K562 (cell line): ENCODE results near the gene HDLBP. TPM values are rescaled to one million over a fixed set of nuclear protein-coding genes. Genes with fewer than 3 reads are reported as not detected.

Experiments used
- BRD9 ChIP-seq: fragments of 450-650 bp; IDR thresholded peaks from 2 replicates; pipeline ENCODE4 v1.6.1; 2018; ENCODE audit warnings: low read depth; ENCODE audit not compliant: partially characterized antibody
- CTBP1 ChIP-seq: fragments of 450-650 bp; IDR thresholded peaks from 2 replicates; pipeline ENCODE4 v1.6.1; 2016; ENCODE audit warnings: borderline replicate concordance
- EWSR1 ChIP-seq: fragments of 450-650 bp; IDR thresholded peaks from 2 replicates; pipeline ENCODE4 v1.6.1; 2018; ENCODE audit warnings: borderline replicate concordance, mild to moderate bottlenecking, low read depth, moderate library complexity; ENCODE audit not compliant: partially characterized antibody
- KAT8 ChIP-seq: fragments of 450-650 bp; IDR thresholded peaks from 2 replicates; pipeline ENCODE4 v1.6.1; 2016; ENCODE audit warnings: low read depth, mild to moderate bottlenecking
- MBD1 ChIP-seq: fragments of 250-450 bp; sonication (Bioruptor Pico); IDR thresholded peaks from 2 replicates; pipeline ENCODE4 v1.8.0; 2022; ENCODE audit warnings: inconsistent platforms
- MCM7 ChIP-seq, 2 experiments: fragments of 450-650 bp; IDR thresholded peaks; 2 replicates each; pipeline ENCODE4 v1.6.1; 2016 to 2018
- PURB ChIP-seq: sonication (generic); formaldehyde crosslinking; IDR thresholded peaks from 2 replicates; pipeline ENCODE4 v1.9.0; 2021; ENCODE audit warnings: low read depth, mild to moderate bottlenecking, missing genetic modification reagents
- RAD21 ChIP-seq, 2 experiments: fragments of 250-450 bp in 1 of 2; fragments of 450-650 bp in 1 of 2; sonication (Bioruptor Pico) in 1 of 2; formaldehyde crosslinking in 1 of 2; IDR thresholded peaks in 1 of 2; conservative IDR thresholded peaks in 1 of 2; 2 replicates each; pipeline versions ENCODE4 v1.4.0 to v1.8.0; 2020 to 2022; ENCODE audit warnings: mild to moderate bottlenecking in 2 of 2, moderate library complexity in 1 of 2
- YY1 ChIP-seq, 3 experiments: IDR thresholded peaks; 2 replicates each; pipeline ENCODE4 v1.6.1; 2011; ENCODE audit warnings: low read length in 2 of 3, mild to moderate bottlenecking in 2 of 3, moderate library complexity in 2 of 3, borderline replicate concordance in 1 of 3, control low read depth in 1 of 3, low read depth in 1 of 3; ENCODE audit not compliant: insufficient read depth in 3 of 3, insufficient replicate concordance in 2 of 3, control insufficient read depth in 1 of 3, insufficient read length in 1 of 3; ENCODE audit errors: extremely low read depth in 1 of 3
- ZNF165 ChIP-seq: fragments of 250-450 bp; sonication (Bioruptor Pico); IDR thresholded peaks from 2 replicates; pipeline ENCODE4 v1.4.0; 2020; ENCODE audit warnings: borderline replicate concordance
- polyA plus RNA-seq, 8 experiments: library from polyadenylated mRNA; depleted of rRNA in 4 of 8; stranded (reverse) in 5 of 8; unstranded in 3 of 8; fragments of >200 nt; fragmentation: Nextera tagmentation in 2 of 8; fragmentation: Illumina TruSeq in 1 of 8; extraction: Ambion mirVana in 2 of 8; extraction: Trizol in 1 of 8; gene quantifications; 2 replicates each; pipeline versions ENCODE4 v1.2.1 to v1.2.3, GENCODE V29; 2011 to 2014; ENCODE audit warnings: inconsistent platforms in 1 of 8, missing spikeins in 1 of 8
- total RNA-seq, 7 experiments: library from RNA; depleted of rRNA in 6 of 7; stranded (reverse); fragments of >200 nt in 6 of 7; fragmentation: Illumina TruSeq in 2 of 7; extraction: Trizol in 2 of 7; gene quantifications; 2 replicates each; pipeline versions ENCODE4 v1.2.1 to v1.2.3, GENCODE V29; 2011 to 2021; ENCODE audit warnings: low replicate concordance in 1 of 7
- TF ChIP-seq, protein P1 (sequence below): fragments of 250-450 bp; sonication (Bioruptor Pico); IDR thresholded peaks from 2 replicates; pipeline ENCODE4 v1.4.0; 2020

HDLBP gene
- total and polyA plus RNA-seq, 9 of the 15 experiments (the other 6 are each of a cell fraction or from before 2014, with no cell fraction given), result 24.4 to 378 (median 146) TPM

DNA sequence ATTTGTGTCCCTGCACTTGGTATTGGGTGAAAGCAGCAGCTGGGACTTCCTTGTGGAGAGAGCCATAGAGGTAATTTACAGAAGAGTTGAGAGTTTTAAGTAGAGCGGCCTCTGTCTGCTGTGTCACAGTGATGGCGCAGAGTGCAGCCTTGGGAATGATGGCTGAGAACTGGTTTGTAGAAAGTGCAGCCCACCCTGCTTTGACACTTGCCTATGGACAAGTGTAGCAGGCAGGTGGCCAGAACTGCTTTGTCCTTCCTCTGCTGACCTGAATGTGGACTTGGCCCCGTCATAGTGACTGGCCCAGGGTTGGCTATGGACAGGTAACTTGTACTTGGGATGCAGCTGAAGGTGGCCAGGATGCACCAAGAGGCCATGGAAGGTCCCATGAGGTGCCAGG, 133.3 kb downstream of the HDLBP start (continued):
- no peak for TF ChIP-seq RAD21 (CRISPR knock-in tag; conservative IDR thresholded peaks at IDR 0.05 in 1 of 2, IDR thresholded peaks at IDR 0.05 in 1 of 2)
- no peak for TF ChIP-seq CTBP1
- TF ChIP-seq YY1 (IDR thresholded peaks at IDR 0.05; ENCODE audit: borderline replicate concordance in 1 of 3, control insufficient read depth in 1 of 3, extremely low read depth in 1 of 3, insufficient read depth in 3 of 3, insufficient read length in 1 of 3, insufficient replicate concordance in 2 of 3, low read depth in 1 of 3, low read length in 2 of 3), result no peak
- TF ChIP-seq, protein P1, sequence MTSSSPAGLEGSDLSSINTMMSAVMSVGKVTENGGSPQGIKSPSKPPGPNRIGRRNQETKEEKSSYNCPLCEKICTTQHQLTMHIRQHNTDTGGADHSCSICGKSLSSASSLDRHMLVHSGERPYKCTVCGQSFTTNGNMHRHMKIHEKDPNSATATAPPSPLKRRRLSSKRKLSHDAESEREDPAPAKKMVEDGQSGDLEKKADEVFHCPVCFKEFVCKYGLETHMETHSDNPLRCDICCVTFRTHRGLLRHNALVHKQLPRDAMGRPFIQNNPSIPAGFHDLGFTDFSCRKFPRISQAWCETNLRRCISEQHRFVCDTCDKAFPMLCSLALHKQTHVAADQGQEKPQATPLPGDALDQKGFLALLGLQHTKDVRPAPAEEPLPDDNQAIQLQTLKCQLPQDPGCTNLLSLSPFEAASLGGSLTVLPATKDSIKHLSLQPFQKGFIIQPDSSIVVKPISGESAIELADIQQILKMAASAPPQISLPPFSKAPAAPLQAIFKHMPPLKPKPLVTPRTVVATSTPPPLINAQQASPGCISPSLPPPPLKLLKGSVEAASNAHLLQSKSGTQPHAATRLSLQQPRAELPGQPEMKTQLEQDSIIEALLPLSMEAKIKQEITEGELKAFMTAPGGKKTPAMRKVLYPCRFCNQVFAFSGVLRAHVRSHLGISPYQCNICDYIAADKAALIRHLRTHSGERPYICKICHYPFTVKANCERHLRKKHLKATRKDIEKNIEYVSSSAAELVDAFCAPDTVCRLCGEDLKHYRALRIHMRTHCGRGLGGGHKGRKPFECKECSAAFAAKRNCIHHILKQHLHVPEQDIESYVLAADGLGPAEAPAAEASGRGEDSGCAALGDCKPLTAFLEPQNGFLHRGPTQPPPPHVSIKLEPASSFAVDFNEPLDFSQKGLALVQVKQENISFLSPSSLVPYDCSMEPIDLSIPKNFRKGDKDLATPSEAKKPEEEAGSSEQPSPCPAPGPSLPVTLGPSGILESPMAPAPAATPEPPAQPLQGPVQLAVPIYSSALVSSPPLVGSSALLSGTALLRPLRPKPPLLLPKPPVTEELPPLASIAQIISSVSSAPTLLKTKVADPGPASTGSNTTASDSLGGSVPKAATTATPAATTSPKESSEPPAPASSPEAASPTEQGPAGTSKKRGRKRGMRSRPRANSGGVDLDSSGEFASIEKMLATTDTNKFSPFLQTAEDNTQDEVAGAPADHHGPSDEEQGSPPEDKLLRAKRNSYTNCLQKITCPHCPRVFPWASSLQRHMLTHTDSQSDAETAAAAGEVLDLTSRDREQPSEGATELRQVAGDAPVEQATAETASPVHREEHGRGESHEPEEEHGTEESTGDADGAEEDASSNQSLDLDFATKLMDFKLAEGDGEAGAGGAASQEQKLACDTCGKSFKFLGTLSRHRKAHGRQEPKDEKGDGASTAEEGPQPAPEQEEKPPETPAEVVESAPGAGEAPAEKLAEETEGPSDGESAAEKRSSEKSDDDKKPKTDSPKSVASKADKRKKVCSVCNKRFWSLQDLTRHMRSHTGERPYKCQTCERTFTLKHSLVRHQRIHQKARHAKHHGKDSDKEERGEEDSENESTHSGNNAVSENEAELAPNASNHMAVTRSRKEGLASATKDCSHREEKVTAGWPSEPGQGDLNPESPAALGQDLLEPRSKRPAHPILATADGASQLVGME (CRISPR knock-in tag), result no peak
- no peak for TF ChIP-seq ZNF165 (CRISPR knock-in tag)
- no peak for TF ChIP-seq MBD1
- TF ChIP-seq MCM7 (IDR thresholded peaks at IDR 0.05), result no peak
- TF ChIP-seq BRD9, result no peak
- no peak for TF ChIP-seq EWSR1
- no peak for TF ChIP-seq KAT8
- TF ChIP-seq PURB (CRISPR knock-in tag), result no peak
- TF ChIP-seq, all 486 proteins: peak for 0
